GM21360 (cell line): ENCODE measurements around the gene UQCR10.
A peak's percentile ranks its signal among the peaks of the same experiment; 100 is the strongest.

Experiments used
- ATAC-seq: cut with Tn5 transposase; IDR thresholded peaks from one replicate; pipeline ENCODE4 v1.9.1; 2021; ENCODE audit warnings: mild to moderate bottlenecking, moderate library complexity; ENCODE audit not compliant: unreplicated experiment

The UQCR10 gene

DNA sequence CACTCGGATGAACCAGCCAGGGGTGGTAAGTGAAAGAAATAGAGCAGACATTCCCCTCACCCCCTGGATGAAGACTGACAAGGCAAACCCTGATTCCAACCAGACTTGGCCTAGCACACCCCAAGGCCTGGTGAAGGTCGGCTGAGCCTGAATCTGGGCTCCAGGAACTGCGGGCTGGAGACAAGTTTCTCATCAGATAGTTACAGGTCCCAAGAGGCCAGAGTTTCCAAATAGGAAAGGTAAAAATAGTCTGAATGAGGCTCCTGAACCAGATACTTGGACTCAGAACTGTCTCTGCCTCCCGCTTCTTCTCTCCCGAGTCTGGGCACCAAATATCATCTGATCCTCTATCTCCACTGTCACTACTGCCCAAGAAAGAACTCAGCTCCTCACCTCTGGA, 8.2 kb upstream of the UQCR10 start:
- ATAC-seq = no peak

DNA sequence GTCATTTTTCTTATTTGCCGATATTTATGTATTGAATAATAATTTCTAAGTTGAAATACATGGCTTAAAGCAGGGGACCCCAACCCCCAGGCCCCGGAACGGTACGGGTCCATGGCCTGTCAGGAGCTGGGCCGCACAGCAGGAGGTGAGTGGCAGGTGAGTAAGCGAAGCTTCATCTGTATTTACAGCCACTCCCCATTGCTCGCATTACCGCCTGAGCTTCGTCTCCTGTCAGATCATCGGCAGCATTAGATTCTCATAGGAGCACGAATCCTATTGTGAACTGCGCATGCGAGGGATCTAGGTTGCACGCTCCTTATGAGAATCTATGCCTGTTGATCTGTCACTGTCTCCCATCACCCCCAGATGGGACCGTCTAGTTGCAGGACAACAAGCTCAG, 4.9 kb upstream of the UQCR10 start:
- no peak for ATAC-seq

DNA sequence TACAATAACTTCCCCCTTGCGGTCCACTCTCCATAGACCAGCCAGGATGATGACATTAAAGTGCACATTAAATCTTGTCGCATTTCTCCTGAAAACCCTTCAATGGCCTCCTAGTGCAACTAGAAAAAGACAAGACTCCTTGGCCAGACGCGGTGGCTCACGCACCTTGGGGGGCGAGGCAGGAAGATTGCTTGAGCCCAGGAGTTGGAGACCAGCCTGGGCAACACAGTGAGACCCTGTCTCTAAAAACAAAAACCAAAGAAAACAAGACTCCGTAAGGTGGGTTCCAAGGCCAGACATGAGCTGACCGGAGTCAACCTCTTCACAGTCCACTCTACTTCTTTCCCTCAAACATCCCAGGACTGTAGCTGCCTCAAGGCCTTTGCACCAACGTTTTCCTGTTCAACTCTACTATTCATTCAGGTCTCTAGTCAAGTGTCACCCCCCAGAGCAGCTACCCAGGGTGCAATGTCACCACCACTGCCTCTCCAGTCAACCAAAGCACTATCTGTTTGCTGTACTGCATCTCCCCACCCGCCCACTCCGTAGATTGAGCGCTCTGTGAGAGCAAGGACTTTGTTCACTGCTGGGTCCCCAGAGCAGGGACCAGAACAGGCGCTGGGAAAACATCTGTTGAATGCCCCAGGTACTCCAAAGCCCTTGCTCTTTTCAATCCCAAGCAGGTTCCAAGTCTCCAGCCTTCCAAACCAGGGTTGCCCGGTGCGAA, 1.1 kb upstream of the UQCR10 start:
- peak; percentile 22 for ATAC-seq

DNA sequence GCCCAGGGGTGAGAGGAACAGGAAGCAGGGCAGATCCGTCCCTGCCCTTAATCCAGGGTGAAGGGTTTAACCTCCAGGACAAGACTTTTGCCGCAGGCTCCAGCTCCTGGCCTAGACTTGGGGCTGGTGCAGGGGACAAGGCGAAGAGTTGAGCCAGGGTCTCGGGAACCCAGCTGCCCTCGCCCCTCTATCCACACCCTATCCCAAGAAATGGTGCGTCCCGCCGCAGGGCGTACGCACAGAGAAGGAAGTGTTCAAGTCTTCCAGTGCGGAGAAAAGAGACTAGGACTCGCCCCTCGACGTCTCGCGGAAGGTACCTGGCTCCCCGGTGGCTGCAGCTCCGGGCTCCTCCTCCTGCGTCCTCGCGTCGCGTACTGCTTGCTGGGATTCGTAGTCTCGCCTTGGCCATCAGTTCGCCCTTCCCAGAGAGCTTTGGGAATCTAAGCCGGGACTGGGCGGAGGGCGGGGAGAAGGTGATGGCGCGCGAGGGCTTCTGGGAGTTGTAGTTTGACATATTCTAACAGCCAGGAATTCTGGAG, 468 bp upstream of the UQCR10 start, which contains the start of gene ZMAT5:
TSS of gene ZMAT5 (minus strand) at position 376 of the 539 bp plus-strand sequence. CDS start 18,463 bp downstream, outside the sequence.
- ATAC-seq = peak; percentile 76

DNA sequence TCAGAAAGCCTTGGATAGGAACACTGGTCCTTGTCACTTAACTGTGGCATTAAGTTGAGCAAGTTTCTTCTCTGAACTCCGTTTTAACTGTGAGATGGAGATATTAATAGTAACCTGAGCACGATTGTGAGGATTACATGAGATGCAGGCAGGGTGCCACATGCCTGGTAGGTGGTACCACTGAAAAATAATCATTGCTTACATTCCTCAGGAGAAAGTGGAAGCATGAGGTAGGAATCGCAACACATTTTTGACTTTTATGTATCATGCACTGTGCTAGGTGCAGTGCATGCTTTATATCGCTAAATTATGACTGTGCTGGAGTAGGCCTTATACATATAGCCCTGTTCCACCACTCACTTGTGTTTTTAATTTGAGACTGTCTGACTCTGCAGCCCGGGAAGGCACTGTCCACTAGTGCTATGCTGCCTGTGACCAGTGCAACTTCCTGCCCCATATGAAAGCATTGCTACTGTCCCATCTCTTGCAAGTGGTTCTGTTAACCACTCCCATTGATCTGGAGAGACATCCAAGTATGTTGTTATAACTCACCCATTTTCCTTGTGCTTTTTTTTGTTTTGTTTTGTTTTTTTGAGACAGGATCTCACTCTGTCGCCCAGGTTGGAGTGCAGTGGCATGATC, 1.0 kb downstream of the UQCR10 start:
- no peak for ATAC-seq

DNA sequence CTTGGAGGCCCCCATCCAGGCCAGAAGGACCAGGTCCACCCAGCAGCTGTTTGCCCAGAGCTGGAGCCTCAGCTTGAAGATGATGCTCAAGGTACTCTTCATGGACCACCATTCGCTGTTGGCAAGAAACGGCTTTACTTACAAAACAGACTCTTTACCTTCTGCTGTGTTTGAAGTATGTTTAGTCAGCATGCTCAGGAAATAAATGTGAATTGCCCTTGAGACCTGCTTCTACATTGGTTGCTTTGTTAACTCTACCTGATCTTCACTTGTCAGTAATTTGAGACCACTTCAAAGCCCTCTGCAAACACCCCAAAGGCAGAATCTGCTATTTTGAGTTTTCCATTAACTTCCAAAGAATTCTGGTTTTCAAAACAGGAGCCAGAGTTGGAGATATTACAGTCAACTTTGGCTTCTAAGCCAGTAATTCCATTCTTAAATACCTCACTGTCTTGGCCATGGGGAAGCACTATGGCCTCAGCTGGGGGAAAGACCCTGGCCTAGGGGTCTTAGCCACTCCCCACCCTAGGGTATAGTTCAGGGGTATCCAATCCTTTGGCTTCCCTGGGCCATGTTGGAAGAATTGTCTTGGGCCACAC, 2.7 kb downstream of the UQCR10 start:
- ATAC-seq = no peak

DNA sequence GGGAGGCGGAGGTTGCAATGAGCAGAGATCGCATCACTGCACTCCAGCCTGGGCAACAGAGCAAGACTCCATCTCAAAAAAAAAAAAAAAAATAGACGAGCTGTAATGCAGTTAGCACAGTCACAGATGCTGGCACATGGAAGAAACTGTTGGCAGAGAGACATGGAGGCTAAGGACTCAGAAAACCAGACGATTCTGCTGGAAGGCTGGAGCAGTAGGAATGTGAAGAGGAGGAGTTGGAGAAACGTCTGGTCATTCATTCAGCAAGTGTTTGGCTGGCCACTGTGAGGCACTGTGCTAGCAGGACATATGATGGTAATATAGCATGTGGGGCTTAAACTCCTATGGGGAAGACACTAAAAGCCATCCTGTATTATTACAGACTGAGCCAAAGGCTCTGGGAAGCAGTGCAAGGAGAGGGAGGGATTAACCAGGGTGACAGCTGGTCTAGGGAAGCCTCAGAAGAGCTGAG, 5.0 kb downstream of the UQCR10 start:
- no peak for ATAC-seq

DNA sequence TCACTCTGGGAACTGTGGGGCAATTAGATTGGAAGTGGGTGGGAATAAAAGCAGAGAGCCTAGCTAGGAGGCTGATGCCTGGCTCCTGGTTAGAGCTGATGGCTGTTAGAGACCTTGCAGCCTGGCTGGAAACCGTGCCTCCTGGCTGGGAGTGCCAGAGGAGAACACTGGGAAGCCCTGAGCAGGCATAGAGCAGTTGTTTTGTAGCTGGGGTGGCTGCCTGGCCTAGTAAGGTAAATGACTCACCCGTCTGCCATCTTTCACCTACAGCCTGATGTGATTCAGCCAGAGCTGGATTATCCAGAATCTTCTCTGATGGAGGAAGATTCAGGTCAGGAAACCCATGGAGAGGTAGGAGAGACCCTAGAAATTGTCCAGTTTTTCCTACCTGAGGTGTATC, 6.1 kb downstream of the UQCR10 start:
- ATAC-seq = no peak

DNA sequence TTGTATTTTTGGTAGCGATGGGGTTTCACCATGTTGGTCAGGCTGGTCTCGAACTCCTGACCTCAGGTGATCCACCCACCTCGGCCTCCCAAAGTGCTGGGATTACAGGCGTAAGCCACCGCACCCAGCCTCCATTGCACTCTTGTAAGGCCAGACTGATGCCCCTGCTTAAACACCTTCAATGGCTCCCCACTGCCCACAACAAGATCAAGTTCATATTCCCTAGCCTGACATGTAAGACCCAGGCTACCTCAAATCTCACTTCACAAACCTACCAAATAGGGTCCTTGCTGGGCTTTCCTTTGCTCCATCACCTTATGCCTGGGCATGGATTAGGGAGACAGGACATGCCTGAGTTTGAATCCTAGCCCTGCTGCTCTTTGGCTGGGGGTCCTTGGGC, 13.1 kb downstream of the UQCR10 start:
- ATAC-seq = no peak

DNA sequence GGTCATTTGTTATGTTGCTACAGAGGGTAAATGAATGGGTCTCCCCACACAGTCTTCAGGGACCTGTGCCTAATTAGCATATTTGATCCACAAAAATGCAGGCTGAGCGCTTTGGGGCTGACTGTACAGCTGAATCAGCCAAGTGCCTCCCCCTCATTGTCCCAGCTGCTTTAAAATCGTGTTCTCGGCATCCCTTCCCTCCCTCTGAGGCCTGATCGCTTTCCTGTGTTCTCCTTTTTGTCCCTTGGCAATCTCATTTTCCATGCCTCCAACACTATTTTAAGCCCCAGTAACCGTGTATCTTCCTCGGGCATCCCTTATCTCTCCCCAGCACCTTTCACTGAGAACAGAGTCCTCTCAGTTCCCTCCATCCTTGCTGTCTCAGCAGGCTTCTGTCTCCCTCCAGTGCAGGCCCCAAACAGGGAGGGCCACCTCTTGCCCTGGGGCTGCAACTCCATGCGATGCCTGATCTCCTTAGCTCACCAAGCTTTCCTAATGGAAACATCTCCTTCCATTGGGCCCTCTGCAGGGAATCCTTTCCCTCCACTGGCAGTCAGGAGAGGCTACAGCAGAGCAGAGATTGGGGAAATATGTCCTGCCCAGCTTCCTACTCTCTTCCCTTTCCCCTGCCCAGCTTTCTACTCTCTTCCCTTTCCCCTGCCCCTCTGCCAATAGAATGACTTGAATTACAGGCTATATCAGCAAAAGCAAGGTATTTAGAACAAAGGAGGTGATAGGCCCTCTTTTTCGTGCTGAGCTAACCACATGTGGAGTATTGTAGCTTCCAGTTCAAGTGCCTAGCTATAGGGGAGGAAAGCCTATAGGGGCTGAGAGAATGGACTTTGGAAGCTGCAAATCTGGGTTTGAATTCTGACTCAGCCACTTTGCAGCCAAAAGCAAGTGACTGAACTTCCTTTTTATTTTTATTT, 13.8 kb downstream of the UQCR10 start:
- ATAC-seq = no peak

DNA sequence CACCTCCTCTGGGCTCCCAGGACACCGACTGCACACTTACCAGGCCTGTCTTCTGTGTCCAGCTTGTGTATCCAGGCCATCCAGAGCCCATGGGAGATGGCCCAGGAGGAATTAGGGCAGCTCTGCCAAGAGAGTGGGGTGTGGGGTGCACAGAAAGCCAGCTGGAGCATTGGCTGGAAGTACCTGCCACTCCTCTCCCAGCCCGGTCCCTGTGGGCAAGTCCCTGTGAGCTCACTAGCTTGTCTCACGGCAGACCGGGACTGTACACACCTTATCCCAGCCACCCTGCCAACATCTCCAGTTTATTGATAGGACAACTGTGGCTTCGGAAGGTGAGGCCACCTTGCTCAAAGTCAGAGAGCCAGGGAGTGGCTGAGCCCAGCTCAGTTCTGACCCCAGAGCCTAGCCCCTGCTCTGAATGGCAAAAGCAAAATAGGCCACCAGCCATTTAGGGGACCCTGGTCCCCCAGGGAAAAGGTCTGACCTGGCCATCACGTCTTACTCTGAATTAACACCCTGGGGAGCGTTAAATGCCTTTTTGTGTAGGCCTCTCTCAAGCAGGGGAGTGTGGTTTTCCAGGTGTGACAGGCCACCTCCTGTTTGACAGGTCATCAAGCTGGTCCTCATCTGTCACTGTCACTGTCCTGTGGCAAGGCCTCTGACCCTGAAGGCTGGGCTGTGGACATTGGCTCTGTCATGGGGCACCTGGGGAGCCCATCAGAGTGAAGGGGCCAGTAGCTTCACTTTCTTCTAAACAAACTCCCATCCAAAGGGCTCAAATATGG, 15.1 kb downstream of the UQCR10 start:
- no peak for ATAC-seq

DNA sequence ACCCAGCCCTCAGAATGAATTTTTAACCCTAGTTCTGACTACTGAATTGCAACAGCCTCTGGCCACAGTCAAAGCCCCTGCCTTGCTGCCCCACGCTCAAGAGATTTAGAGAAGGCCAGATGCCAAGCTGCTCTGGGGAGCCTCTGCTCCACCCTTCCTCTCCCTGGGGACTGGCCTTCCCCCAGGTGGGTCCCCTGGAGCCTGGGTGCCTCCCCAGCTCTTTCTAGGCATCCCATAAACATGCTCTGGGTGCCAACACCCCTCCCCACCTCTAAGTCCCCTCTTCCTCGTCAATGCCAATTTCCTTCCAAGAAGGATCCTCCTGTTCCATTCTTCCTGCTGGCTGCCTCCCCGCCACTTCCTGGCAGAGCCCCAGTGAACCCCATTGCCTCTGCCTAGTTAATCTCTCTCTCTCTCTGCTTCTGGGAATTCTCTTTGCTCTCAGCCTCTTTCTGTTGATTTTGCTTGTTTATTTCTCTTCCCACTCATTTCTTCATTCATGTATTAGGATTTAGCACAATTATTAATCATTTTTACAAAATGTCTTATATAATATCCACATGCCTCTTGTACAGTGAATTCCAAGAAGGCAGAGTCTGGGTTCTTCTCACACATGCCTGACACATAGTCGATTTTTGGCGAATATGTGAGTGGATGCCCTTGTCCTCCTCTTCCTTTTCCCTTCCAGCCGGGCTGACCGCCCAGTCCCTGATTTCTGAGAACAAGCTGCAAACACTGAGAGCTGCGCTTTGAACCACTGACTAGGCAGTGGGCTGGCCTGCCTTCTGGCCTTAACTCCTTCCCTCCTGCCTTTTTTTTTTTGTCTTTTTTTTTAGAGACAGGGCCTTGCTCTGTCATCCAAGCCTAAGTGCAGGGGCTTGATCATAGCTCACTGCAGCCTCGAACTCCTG, 17.5 kb downstream of the UQCR10 start:
- no peak for ATAC-seq

DNA sequence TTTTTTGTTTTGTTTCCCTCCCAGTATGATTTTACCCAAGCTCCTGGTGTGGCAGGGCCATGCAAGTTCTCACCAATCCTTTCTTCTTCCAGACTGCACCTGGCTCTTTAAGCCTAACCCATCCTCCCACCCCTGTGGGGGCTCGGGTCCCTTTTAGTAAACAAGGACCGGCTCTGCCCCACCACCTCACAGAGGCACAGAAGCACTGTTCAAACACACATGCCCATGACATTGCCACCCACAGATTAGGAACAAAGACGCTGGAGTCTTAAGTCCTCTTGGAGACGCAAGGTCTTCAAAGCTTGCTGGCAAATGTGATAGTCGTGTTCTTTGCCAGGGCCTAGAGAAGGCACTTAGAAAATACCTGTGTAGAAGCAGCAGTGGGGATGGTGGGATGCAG, 18.9 kb downstream of the UQCR10 start:
- no peak for ATAC-seq

DNA sequence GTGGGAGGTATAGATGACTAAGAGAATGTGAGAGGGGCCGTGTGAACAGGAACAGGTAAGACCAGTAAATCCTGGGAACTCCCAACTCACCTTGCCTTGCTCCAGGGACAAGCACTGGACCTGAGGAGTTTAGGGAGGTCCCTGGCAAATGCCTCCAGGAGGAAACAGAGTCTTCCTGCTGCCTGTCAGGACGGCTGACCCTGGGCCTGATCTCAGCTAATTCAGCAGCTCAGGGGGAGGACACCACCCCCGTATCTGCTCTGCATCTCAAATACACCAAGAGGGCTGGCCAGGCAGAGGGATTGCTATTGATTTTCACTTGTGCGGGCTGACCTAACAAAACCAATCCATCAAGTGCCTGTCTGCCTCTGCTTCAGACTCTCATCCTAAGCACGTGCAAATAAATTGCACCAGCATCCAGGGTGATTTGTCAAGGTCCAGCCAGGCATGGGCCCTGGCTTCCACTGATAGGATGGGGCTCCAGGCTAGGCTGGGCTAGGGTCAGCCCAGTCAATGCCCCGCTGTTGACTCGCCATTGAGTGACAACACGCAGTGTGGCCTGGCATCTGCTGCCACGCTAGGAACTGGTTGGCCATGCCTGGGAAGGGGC, 20.3 kb downstream of the UQCR10 start:
- no peak for ATAC-seq

DNA sequence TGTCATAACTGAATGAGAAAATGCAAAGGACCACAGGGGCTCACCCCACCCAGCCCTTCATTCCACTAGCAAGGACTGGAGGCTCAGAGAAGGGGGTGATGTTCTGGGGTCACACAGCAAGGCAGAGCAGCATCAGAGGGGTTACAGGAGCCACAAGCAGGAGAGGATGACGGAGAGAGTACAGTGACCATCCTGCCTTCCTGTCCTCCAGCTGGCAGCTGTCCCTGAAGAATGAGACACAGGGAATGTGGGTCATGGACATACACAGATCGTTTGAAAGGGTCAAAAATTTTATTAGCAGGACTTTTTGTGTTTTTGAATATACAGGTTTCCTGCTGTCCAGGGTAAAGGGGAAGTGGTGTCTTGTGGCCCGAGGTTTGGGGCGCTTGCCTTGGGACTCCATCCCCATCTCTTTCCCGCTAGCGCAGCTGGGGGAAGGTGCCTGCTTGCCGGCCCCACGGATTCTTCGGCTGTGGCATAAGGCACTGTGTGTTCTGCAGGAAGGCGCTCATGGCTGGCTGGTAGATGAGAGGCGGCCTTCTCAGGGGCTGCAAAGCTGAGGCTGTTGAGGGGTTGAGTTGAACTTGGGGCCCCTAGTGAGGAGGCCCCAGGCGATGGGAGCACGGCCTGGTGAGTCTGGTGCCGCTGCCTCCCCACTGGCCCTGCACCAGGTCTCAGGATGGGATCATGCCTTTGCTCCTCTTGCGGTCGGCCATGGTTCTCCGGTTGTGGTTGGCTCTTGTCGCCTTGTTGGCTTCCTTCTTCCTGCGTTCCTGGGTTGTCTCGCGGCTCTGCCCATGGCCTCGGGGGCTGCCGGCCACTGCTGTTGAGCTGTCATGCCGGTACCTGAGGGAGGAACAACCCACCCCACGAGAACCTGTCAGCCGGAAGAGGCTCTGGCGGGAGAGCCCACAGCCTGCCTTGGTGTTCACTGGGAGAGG, 21.4 kb downstream of the UQCR10 start:
- no peak for ATAC-seq

DNA sequence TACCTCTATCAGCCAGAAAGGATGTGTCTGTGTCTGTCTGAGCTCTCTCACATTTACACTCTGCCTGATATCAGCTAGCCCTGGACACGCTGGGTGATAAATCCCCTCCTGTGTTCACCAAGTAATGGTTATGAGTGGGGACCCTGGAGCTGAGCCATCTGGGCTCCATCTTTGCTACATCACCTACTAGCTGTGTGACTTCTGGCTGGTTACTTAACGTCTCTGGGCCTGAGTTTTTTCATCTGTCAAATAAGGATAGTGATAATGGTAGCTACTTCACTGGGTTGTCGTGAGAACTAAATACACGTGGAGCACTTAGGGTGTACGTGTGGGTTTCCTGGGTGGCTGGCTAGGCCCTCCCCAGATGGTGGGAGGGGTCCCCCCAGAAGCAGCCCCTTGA, 22.9 kb downstream of the UQCR10 start:
- ATAC-seq = no peak

DNA sequence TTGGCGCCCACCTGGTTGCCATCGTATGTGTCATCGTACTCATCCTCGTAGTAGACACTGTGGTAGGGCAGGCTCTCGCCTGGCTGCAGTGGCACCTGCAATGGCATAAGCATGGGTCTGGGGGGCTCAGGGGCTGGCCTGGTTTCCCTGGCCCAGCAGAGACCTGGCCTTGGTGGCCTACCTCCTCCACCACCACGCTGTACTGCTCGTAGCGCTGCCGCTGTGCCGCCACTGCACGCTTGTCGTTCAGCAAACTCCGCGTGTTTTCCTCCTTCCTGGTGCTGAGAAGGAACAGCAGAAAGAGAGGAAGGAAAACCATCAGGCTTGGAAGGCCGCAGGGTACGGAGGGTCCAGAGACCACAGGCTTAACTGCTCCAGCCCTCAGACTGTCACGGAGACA, 26.2 kb downstream of the UQCR10 start:
- ATAC-seq = no peak
